ENCODE measurements around the gene DNAI2.
"Not testable (repeated sequence)": the region's sequence is repeated elsewhere in the genome, so short reads cannot be mapped to it uniquely, and the experiment has no call there.

DNAI2 gene

DNA sequence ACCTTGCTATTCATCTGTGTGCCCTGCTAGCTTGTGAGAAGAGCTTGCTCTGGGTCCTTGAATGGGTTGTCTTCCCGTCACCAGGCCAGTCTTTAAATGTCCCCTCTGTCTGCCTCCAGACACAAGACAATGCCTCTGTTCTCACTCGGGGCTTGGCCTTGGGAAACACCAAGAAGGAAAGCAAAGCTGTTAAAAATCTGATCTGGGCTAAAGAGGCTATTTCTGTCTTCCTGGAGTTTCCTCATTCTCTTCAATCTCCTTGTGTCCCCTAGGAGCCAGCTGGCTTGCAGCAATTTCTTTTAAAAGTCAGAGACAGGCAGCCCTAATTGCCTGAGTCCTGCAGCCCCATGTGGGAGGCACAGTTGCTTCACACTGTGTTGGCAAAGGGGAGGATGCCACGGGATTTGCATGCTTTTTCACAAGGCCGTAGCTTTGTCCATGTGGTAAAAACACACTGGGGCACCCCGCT is 2.5 kb downstream of the DNAI2 start:
- TF ChIP-seq BACH2 (CRISPR knock-in tag; IDR thresholded peaks at IDR 0.05; ENCODE audit: borderline replicate concordance) (no peak), RARB (CRISPR knock-in tag; IDR thresholded peaks at IDR 0.05) (no peak), ZNF8 (CRISPR knock-in tag; IDR thresholded peaks at IDR 0.05) (no peak), SNAI2 (CRISPR knock-in tag; IDR thresholded peaks at IDR 0.05) (no peak), ZFP30 (CRISPR knock-in tag; IDR thresholded peaks at IDR 0.05) (no peak), ZFP3 (CRISPR knock-in tag; IDR thresholded peaks at IDR 0.05) (no peak), ZNF565 (CRISPR knock-in tag; conservative IDR thresholded peaks at IDR 0.05; ENCODE audit: low read depth) (no peak), CSDC2 (CRISPR knock-in tag; IDR thresholded peaks at IDR 0.05) (no peak), GLIS3 (CRISPR knock-in tag; IDR thresholded peaks at IDR 0.05) (no peak), TOX (CRISPR knock-in tag; IDR thresholded peaks at IDR 0.05; ENCODE audit: borderline replicate concordance) (no peak), ARNTL (CRISPR knock-in tag; IDR thresholded peaks at IDR 0.05; ENCODE audit: borderline replicate concordance, low read depth) (no peak), ESRRG (CRISPR knock-in tag; IDR thresholded peaks at IDR 0.05) (no peak), OSR1 (CRISPR knock-in tag; IDR thresholded peaks at IDR 0.05) (no peak)
- TF ChIP-seq, protein P1, sequence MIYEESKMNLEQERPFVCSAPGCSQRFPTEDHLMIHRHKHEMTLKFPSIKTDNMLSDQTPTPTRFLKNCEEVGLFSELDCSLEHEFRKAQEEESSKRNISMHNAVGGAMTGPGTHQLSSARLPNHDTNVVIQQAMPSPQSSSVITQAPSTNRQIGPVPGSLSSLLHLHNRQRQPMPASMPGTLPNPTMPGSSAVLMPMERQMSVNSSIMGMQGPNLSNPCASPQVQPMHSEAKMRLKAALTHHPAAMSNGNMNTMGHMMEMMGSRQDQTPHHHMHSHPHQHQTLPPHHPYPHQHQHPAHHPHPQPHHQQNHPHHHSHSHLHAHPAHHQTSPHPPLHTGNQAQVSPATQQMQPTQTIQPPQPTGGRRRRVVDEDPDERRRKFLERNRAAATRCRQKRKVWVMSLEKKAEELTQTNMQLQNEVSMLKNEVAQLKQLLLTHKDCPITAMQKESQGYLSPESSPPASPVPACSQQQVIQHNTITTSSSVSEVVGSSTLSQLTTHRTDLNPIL (CRISPR knock-in tag; IDR thresholded peaks at IDR 0.05; ENCODE audit: low read depth), result no peak
- TF ChIP-seq, protein P2, sequence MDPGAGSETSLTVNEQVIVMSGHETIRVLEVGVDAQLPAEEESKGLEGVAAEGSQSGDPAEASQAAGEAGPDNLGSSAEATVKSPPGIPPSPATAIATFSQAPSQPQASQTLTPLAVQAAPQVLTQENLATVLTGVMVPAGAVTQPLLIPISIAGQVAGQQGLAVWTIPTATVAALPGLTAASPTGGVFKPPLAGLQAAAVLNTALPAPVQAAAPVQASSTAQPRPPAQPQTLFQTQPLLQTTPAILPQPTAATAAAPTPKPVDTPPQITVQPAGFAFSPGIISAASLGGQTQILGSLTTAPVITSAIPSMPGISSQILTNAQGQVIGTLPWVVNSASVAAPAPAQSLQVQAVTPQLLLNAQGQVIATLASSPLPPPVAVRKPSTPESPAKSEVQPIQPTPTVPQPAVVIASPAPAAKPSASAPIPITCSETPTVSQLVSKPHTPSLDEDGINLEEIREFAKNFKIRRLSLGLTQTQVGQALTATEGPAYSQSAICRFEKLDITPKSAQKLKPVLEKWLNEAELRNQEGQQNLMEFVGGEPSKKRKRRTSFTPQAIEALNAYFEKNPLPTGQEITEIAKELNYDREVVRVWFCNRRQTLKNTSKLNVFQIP (CRISPR knock-in tag; IDR thresholded peaks at IDR 0.05; ENCODE audit: borderline replicate concordance, low read depth), result no peak
- TF ChIP-seq, protein P3, sequence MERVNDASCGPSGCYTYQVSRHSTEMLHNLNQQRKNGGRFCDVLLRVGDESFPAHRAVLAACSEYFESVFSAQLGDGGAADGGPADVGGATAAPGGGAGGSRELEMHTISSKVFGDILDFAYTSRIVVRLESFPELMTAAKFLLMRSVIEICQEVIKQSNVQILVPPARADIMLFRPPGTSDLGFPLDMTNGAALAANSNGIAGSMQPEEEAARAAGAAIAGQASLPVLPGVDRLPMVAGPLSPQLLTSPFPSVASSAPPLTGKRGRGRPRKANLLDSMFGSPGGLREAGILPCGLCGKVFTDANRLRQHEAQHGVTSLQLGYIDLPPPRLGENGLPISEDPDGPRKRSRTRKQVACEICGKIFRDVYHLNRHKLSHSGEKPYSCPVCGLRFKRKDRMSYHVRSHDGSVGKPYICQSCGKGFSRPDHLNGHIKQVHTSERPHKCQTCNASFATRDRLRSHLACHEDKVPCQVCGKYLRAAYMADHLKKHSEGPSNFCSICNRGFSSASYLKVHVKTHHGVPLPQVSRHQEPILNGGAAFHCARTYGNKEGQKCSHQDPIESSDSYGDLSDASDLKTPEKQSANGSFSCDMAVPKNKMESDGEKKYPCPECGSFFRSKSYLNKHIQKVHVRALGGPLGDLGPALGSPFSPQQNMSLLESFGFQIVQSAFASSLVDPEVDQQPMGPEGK (CRISPR knock-in tag; IDR thresholded peaks at IDR 0.05; ENCODE audit: borderline replicate concordance), result no peak
- TF ChIP-seq, protein P4, sequence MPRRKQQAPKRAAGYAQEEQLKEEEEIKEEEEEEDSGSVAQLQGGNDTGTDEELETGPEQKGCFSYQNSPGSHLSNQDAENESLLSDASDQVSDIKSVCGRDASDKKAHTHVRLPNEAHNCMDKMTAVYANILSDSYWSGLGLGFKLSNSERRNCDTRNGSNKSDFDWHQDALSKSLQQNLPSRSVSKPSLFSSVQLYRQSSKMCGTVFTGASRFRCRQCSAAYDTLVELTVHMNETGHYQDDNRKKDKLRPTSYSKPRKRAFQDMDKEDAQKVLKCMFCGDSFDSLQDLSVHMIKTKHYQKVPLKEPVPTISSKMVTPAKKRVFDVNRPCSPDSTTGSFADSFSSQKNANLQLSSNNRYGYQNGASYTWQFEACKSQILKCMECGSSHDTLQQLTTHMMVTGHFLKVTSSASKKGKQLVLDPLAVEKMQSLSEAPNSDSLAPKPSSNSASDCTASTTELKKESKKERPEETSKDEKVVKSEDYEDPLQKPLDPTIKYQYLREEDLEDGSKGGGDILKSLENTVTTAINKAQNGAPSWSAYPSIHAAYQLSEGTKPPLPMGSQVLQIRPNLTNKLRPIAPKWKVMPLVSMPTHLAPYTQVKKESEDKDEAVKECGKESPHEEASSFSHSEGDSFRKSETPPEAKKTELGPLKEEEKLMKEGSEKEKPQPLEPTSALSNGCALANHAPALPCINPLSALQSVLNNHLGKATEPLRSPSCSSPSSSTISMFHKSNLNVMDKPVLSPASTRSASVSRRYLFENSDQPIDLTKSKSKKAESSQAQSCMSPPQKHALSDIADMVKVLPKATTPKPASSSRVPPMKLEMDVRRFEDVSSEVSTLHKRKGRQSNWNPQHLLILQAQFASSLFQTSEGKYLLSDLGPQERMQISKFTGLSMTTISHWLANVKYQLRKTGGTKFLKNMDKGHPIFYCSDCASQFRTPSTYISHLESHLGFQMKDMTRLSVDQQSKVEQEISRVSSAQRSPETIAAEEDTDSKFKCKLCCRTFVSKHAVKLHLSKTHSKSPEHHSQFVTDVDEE (CRISPR knock-in tag; IDR thresholded peaks at IDR 0.05), result no peak
- ATAC-seq, result no peak

DNA sequence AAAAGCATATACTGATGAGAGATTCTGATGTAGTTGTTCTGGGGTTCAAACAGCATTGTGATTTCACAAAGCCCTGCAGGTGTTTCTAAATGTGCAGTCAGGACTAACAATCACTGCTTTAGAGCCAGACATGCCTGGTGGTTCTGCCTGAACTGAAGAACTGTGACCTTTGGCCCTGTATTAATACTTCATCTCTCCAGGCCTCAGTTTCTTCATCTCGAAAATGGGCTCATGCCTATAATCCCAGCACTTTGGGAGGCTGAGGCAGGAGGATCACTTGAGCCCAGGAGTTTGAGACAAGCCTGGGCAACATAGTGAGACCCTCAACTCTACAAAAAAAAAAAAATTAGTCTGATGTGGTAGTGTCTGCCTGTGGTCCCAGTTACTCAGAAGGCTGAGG is 3.9 kb downstream of the DNAI2 start:
- no peak for ATAC-seq
- no peak for TF ChIP-seq PPARA (CRISPR knock-in tag; IDR thresholded peaks at IDR 0.05; ENCODE audit: borderline replicate concordance)
- TF ChIP-seq ZFP30 (CRISPR knock-in tag; IDR thresholded peaks at IDR 0.05), result no peak
- TF ChIP-seq GLIS3 (CRISPR knock-in tag; IDR thresholded peaks at IDR 0.05), result no peak

DNA sequence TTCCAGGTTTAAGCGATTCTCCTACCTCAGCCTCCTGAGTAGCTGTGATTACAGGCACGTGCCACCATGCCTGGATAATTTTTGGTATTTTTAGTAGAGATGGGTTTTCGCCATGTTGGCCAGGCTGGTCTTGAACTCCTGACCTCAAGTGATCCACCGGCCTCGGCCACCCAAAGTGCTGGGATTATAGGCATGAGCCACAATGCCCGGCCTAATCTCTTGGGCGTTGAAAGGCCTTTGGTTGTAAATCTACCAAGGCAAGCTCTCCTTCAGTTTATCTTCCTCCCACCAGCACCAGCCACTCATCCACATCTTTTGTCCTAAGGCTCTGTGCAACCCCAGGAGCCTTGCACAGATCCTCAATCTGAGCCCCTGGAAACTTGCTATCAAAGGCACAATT is 5.6 kb downstream of the DNAI2 start:
- ATAC-seq, result not testable (repeated sequence)

DNA sequence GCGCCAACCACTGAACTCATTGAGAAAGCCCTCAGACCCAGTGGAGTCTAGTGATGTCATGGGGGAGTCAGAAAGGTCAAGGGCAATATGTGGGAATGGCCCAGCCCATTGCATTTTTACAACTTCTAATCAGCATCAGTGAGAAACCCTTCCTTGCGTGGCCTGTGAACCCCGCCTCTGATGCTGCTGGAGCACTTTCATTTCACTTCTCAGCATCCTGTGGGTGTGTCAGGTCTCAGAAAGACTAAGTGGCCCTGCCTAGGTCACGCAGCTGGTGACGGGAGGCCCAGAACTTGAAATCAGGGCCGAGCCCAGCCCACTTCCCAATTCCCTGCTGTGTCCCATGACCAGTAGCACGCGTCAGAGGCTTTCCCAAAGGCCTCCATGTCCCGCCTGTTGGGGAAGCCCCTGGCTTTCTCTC is 6.1 kb downstream of the DNAI2 start:
- no peak for ATAC-seq
- TF ChIP-seq, protein P5, sequence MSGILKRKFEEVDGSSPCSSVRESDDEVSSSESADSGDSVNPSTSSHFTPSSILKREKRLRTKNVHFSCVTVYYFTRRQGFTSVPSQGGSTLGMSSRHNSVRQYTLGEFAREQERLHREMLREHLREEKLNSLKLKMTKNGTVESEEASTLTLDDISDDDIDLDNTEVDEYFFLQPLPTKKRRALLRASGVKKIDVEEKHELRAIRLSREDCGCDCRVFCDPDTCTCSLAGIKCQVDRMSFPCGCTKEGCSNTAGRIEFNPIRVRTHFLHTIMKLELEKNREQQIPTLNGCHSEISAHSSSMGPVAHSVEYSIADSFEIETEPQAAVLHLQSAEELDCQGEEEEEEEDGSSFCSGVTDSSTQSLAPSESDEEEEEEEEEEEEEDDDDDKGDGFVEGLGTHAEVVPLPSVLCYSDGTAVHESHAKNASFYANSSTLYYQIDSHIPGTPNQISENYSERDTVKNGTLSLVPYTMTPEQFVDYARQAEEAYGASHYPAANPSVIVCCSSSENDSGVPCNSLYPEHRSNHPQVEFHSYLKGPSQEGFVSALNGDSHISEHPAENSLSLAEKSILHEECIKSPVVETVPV (CRISPR knock-in tag; IDR thresholded peaks at IDR 0.05), result no peak
- TF ChIP-seq, protein P3 (CRISPR knock-in tag; IDR thresholded peaks at IDR 0.05; ENCODE audit: borderline replicate concordance), result no peak
- TF ChIP-seq ZFP3 (CRISPR knock-in tag; IDR thresholded peaks at IDR 0.05), result no peak
- no peak for TF ChIP-seq ZNF565 (CRISPR knock-in tag; conservative IDR thresholded peaks at IDR 0.05; ENCODE audit: low read depth)
- no peak for TF ChIP-seq GLIS3 (CRISPR knock-in tag; IDR thresholded peaks at IDR 0.05)
- no peak for TF ChIP-seq ZFP30 (CRISPR knock-in tag; IDR thresholded peaks at IDR 0.05)
- TF ChIP-seq, protein P4 (CRISPR knock-in tag; IDR thresholded peaks at IDR 0.05), result no peak
- TF ChIP-seq OSR1 (CRISPR knock-in tag; IDR thresholded peaks at IDR 0.05), result no peak
- TF ChIP-seq, protein P1 (CRISPR knock-in tag; IDR thresholded peaks at IDR 0.05; ENCODE audit: low read depth), result no peak
- TF ChIP-seq BACH2 (CRISPR knock-in tag; IDR thresholded peaks at IDR 0.05; ENCODE audit: borderline replicate concordance), result no peak
- TF ChIP-seq RARB (CRISPR knock-in tag; IDR thresholded peaks at IDR 0.05), result no peak
- TF ChIP-seq CSDC2 (CRISPR knock-in tag; IDR thresholded peaks at IDR 0.05), result no peak
- no peak for TF ChIP-seq ZNF8 (CRISPR knock-in tag; IDR thresholded peaks at IDR 0.05)
- TF ChIP-seq ESRRG (CRISPR knock-in tag; IDR thresholded peaks at IDR 0.05), result no peak

Data from SK-N-SH treated with all-trans-retinoic acid at 6 μM for 48 hours (cell line).